Spleen (tissue), 11 donors: ENCODE data around the gene MPP3. TPM values are rescaled to one million over a fixed set of nuclear protein-coding genes. Genes with fewer than 3 reads are reported as not detected.

Source experiments
- DNase-seq: peaks from one replicate; pipeline ENCODE4 v3.0.0-alpha.2; 2020
- H3K27ac ChIP-seq, 8 donors: fragments of 200-600 bp; sonication (generic) in 7 of 8; 1 replicate in 4 of 8; 2 replicates in 4 of 8; pipeline versions ENCODE4 v1.5.0 to v1.8.0; 2016 to 2021; ENCODE audit warnings: inconsistent platforms in 4 of 8, mild to moderate bottlenecking in 4 of 8, moderate library complexity in 1 of 8
- H3K27me3 ChIP-seq, 7 donors: fragments of 200-600 bp; sonication (generic) in 6 of 7; replicated peaks in 1 of 7; 1 replicate in 4 of 7; 2 replicates in 3 of 7; pipeline versions ENCODE4 v1.5.0 to v1.8.0; 2016 to 2021; ENCODE audit warnings: inconsistent platforms in 3 of 7, mild to moderate bottlenecking in 1 of 7
- H3K36me3 ChIP-seq, 6 donors: fragments of 200-600 bp; sonication (generic) in 5 of 6; 1 replicate in 4 of 6; 2 replicates in 2 of 6; pipeline versions ENCODE4 v1.5.0 to v1.8.0; 2016 to 2021; ENCODE audit warnings: inconsistent platforms in 2 of 6
- H3K4me1 ChIP-seq, 6 donors: fragments of 200-600 bp; sonication (generic) in 5 of 6; 1 replicate in 3 of 6; 2 replicates in 3 of 6; pipeline versions ENCODE4 v1.5.0 to v1.8.0; 2016 to 2021; ENCODE audit warnings: inconsistent platforms in 3 of 6
- H3K4me3 ChIP-seq, 8 donors: fragments of 200-600 bp; sonication (generic) in 7 of 8; 1 replicate in 4 of 8; 2 replicates in 4 of 8; pipeline versions ENCODE4 v1.5.0 to v1.8.0; 2016 to 2021; ENCODE audit warnings: inconsistent platforms in 4 of 8, mild to moderate bottlenecking in 4 of 8, moderate library complexity in 2 of 8
- H3K9me3 ChIP-seq, 8 donors: fragments of 200-600 bp; sonication (generic) in 7 of 8; 1 replicate in 4 of 8; 2 replicates in 4 of 8; pipeline versions ENCODE4 v1.5.0 to v1.8.0; 2016 to 2021; ENCODE audit warnings: inconsistent platforms in 4 of 8
- POLR2A ChIP-seq, 3 donors: fragments of 450-650 bp; IDR thresholded peaks; one replicate each; pipeline ENCODE4 v1.5.1; 2017; ENCODE audit warnings: antibody characterized with exemption in 3 of 3, mild to moderate bottlenecking in 1 of 3
- POLR2AphosphoS5 ChIP-seq, 3 donors: sonication (generic); formaldehyde crosslinking; IDR thresholded peaks; one replicate each; pipeline ENCODE4 v1.5.1; 2017; ENCODE audit warnings: antibody characterized with exemption in 3 of 3
- WGBS, 5 donors: extraction: QIAGEN DNeasy Blood & Tissue Kit in 3 of 5; methylation state at CpG; one replicate each; pipeline versions ENCODE4 v1.1.5 to v1.1.7; 2013 to 2018; 5-methylcytosine and 5-hydroxymethylcytosine counted together
- intact Hi-C: fragments of 100-400 bp; cut with DNase I; formaldehyde crosslinking; loops from one replicate; pipeline ENCODE4 v1.15.0; 2023; ENCODE audit warnings: low total_unique reads
- polyA plus RNA-seq, 3 donors: library from polyadenylated mRNA; stranded (reverse); fragments of 200-250 nt; gene quantifications; one replicate each; pipeline ENCODE4 v1.2.1, GENCODE V29; 2013
- total RNA-seq, 7 donors: library from RNA; depleted of rRNA in 3 of 7; stranded (reverse); fragments of >200 nt in 3 of 7; fragmentation: NEBNext Ultra II Directional in 4 of 7; extraction: Animal tissue kit (Norgen Biotek cat#: 25700) in 4 of 7; gene quantifications; one replicate each; pipeline versions ENCODE4 v1.1.0 to v1.2.1, GENCODE V29; 2016 to 2021
- TF ChIP-seq, protein P1 (sequence below), 11 experiments: fragments of 200-600 bp in 7 of 11; fragments of 450-650 bp in 4 of 11; sonication (generic) in 4 of 11; IDR thresholded peaks in 8 of 11; conservative IDR thresholded peaks in 3 of 11; 1 replicate in 7 of 11; 2 replicates in 4 of 11; pipeline versions ENCODE4 v1.4.0 to v1.8.0; 2016 to 2021; ENCODE audit warnings: antibody characterized with exemption in 11 of 11, inconsistent platforms in 4 of 11, mild to moderate bottlenecking in 1 of 11
- donor health status: healthy with polysubstance abuse.
- donor health status: DM: no; HTN: no; CAD: no; lungs with moderate emphysema.
- donor health status: DM: no; HTN: no; CAD: no.
- donor health status: Bipolar disorder and iron deficiency.
- donor health status: healthy.
- donor health status: DM: no; HTN: no; CAD: no.
- donor health status: DM: yes; HTN: yes; CAD: no.

MPP3 gene
- total and polyA plus RNA-seq, 10 donors = 1.9 to 23.9 (median 7.1) TPM

DNA sequence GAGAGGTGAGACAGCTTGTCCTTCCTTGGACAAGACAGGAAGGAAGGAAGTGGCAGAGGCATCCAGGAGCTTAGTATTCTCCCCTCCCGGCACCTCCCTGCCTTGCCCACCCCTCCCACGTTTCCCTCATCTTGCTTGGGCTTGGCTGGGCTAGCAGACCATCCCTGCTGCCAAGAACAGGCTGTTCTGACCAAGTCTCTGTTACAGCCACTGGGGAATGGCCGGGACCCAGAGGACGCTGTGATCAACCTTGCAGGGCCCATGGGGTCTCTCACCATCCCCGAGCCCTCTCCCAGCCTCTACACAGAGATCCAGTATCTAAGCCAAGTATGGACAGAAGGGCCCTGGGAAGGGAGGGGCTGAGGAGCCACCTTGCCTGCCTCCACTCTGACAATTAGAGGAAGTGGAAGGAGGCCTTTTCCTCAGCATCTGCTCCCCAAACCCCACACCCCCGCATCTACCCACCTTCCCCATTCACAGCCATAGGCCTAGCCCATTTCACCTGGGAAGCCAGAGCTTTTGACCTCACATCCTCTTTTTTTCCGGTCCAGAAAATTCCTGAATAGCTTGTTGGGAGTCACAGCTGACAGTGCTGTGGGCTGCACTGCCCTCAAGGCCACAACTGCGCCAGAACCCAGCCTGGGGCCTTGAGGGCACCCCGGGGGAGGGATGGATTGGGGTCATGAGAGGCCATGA lies 28.1 kb upstream of the MPP3 start:
- DNase-seq = peak; percentile 54
- intact Hi-C loops = no loop called here
- Histone ChIP-seq H3K36me3 (no peaks in the 10 kb centered on the region), H3K27ac (no peak overlapping the region), H3K9me3 (peaks cover 0 to 3% (median 0%) of the 10 kb centered on the region in 8 donors), H3K4me1 (peaks cover 3 to 50% (median 19%) of the 10 kb centered on the region in 6 donors), H3K4me3 (no peak overlapping the region), H3K27me3 (peaks cover 0 to 36% (median 0%) of the 10 kb centered on the region in 7 donors)
- TF ChIP-seq, protein P1, sequence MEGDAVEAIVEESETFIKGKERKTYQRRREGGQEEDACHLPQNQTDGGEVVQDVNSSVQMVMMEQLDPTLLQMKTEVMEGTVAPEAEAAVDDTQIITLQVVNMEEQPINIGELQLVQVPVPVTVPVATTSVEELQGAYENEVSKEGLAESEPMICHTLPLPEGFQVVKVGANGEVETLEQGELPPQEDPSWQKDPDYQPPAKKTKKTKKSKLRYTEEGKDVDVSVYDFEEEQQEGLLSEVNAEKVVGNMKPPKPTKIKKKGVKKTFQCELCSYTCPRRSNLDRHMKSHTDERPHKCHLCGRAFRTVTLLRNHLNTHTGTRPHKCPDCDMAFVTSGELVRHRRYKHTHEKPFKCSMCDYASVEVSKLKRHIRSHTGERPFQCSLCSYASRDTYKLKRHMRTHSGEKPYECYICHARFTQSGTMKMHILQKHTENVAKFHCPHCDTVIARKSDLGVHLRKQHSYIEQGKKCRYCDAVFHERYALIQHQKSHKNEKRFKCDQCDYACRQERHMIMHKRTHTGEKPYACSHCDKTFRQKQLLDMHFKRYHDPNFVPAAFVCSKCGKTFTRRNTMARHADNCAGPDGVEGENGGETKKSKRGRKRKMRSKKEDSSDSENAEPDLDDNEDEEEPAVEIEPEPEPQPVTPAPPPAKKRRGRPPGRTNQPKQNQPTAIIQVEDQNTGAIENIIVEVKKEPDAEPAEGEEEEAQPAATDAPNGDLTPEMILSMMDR (IDR thresholded peaks at IDR 0.05 in 8 of 11, conservative IDR thresholded peaks at IDR 0.05 in 3 of 11) = no peak
- no peak for TF ChIP-seq POLR2A (IDR thresholded peaks at IDR 0.05)
- no peak for TF ChIP-seq POLR2AphosphoS5 (IDR thresholded peaks at IDR 0.05)
- 46 to 61% (median 56%) methylated on average over 9 of the region's 9 CpGs for WGBS, 5 donors

DNA sequence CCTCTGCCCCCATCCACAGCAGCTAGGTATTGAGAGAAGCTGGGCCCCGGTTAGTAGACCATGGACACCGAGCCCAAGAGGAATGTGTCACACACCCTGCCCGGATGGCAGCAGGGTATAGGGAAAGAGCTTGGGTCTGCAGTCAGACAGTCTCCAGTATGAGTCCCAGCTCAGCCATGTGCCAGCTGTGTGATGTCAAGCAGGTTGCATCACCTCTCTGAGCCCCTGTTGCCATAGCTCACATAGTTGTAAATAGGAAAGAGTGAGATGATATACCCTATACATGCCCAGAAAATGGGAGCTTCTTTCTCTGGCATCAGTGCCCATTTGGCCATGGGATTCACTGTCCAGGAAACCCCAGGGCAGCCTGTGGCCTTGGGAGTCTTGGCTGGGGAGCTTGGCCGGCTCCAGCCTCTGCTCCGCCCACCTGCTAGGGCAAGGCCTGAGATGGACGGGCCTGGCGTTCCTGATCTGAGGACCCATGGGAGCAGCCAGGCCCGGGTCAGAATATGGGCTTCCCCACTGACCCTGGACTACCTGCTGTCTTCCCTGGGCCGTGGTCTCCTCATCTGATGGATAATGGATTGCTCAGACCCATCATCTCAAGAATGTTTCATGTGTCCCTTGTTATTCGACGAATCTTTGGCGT lies 27.3 kb upstream of the MPP3 start:
- Histone ChIP-seq H3K36me3 (no peaks in the 10 kb centered on the region), H3K9me3 (peaks cover 0 to 3% (median 0%) of the 10 kb centered on the region in 8 donors), H3K4me3 (no peak overlapping the region), H3K27me3 (peaks cover 0 to 36% (median 0%) of the 10 kb centered on the region in 7 donors), H3K4me1 (peaks cover 3 to 50% (median 19%) of the 10 kb centered on the region in 6 donors), H3K27ac (no peak overlapping the region)
- TF ChIP-seq, protein P1 (IDR thresholded peaks at IDR 0.05 in 8 of 11, conservative IDR thresholded peaks at IDR 0.05 in 3 of 11) = no peak
- TF ChIP-seq POLR2AphosphoS5 (IDR thresholded peaks at IDR 0.05) (peak in 2 of 3 donors; percentile 40 to 55), POLR2A (IDR thresholded peaks at IDR 0.05) (no peak)
- 71 to 81% (median 77%) methylated on average over 10 to 12 of the region's 12 CpGs for WGBS, 5 donors
- intact Hi-C loops = no loop called here
- peak; percentile 78 for DNase-seq

DNA sequence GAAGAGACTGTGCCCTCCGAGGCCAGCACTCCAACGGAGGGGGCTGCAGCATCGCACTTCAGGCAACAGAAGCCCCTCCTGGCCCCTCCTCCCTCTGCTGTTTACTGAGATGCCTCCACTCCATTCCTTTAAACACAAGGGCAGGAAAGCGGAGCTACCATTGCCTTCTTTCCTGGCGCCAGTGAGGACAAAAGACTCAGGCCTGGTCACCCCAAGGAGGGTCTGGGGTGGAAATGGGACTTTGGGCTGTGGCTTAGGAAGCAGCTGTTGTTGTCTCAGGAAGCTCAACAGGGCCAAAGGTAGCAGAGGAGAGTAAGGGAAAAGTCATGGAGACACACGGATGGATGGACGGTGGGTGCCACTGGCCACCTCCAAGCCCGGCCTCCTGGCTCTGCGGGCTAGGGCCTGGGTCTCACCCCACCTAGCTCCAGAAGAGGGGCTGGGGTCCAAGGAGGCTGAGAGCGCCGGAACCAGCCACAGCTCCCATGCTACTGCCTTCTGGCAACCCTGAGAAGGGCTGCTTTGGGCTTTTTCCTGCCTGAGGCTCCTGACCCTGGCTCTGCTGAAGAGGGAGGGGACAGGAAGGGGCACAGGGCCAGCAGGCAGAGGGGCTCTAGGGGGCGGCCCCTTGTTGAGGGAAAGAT lies 25.1 kb upstream of the MPP3 start:
- H3K9me3 ChIP-seq = peaks cover 0 to 3% (median 0%) of the 10 kb centered on the region in 8 donors
- DNase-seq = no peak
- H3K27me3 ChIP-seq = peaks cover 0 to 39% (median 0%) of the 10 kb centered on the region in 7 donors
- intact Hi-C loops = no loop called here
- no peak overlapping the region for H3K4me3 ChIP-seq
- peak overlapping the region in 2 of 8 donors; percentile 11 to 32 for H3K27ac ChIP-seq
- H3K36me3 ChIP-seq = no peaks in the 10 kb centered on the region
- TF ChIP-seq POLR2AphosphoS5 (IDR thresholded peaks at IDR 0.05) = peak in 1 of 3 donors; percentile 31
- TF ChIP-seq, protein P1 (IDR thresholded peaks at IDR 0.05 in 8 of 11, conservative IDR thresholded peaks at IDR 0.05 in 3 of 11) = no peak
- WGBS, 5 donors = 45 to 63% (median 59%) methylated on average over 10 to 12 of the region's 12 CpGs
- H3K4me1 ChIP-seq = peaks cover 3 to 63% (median 21%) of the 10 kb centered on the region in 6 donors
